GM03348 (cell line): ENCODE measurements around the gene MOXD1.
"Not testable (repeated sequence)": the region's sequence is repeated elsewhere in the genome, so short reads cannot be mapped to it uniquely, and the experiment has no call there.

Source experiments
- DNase-seq: peaks from one replicate; pipeline ENCODE4 v3.0.0; 2012; ENCODE audit warnings: low spot score

The MOXD1 gene

GRCh38 chr6:132282696-132283095 is 118.6 kb downstream of the MOXD1 start:
- DNase-seq = no peak

DNA sequence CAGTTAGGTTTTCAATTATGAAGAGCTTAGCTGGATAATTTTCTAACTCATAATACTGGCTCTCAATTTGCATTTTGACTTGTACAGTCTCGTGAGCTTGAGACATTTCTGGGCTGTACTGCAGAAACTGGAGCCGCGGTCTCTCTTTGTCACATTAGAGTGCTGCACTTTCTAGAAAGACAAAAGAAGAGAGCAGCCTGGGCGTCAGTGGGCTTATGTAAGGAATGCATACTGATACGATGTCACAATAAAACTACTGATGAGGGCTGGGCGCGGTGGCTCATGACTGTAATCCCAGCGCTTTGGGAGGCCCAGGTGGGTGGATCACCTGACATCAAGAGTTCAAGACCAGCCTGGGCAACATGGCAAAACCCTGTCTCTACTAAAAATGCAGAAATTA is 120.8 kb downstream of the MOXD1 start:
- DNase-seq = no peak

DNA sequence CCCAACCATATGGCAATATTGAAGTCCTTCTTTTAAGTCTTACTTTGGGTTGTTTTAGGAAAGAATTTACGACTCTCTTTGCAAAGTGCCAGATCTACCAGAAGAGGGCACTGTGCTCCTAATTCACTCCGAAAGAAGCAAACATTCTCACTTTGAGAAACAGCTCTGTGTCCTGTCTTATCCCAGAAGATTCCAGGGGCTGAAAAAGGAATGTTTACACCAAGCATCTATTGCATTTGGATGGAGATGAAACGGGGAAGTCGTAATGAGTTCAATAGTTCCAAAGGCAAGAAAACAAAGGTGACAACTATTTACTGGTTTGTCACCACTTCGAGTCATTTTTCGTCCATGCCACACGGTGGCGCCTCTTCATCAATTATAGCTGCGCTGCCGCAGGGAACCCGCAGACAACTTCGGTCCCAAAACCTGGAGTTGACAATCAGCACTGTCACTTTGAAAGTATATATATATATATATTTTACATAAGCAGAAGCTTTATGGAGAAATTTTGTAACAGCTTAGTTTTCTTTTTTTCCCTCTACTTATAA is 121.6 kb downstream of the MOXD1 start:
- peak; percentile 68 for DNase-seq

GRCh38 chr6:132275066-132275970 is 126.0 kb downstream of the MOXD1 start:
- DNase-seq = no peak

DNA sequence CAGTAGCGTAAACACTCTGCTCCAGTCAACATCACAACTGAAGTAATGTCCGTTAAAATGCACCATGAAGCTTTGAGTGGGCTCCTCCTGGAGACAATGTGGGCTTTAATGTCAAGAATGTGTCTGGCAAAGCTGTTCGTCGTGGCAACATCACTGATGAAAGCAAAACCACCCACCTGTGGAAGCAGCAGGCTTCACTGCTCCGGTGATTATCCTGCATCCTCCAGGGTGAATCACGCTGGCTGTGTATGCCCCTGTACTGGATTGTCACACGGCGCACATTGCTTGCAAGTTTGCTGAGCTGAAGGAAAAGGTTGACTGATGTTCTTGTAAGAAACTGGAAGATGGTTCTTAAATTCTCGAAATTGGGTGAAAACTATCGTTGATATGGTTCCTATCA is 128.5 kb downstream of the MOXD1 start:
- DNase-seq = no peak

- DNase-seq = no peak
Measured at GRCh38 chr6:132270726-132271402, 130.4 kb downstream of the MOXD1 start.

DNA sequence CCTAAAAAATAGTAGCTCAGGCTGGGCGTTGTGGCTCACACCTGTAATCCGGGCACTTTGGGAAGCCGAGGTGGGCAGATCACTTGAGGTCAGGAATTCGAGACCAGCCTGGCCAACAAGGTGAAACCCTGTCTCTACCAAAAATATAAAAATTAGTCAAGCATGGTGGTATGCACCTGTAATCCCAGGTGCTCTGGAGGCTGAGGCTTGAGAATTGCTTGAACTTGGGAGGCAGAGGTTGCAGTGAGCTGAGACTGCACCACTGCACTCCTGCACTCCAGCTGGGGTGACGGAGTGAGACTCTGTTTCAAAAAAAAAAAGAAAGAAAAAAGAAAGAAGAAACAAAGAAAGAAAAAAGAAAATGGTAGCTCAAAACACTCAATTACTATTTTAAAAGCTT is 132.6 kb downstream of the MOXD1 start:
- not testable (repeated sequence) for DNase-seq

GRCh38 chr6:132268209-132268608 is 133.1 kb downstream of the MOXD1 start:
- no peak for DNase-seq

DNA sequence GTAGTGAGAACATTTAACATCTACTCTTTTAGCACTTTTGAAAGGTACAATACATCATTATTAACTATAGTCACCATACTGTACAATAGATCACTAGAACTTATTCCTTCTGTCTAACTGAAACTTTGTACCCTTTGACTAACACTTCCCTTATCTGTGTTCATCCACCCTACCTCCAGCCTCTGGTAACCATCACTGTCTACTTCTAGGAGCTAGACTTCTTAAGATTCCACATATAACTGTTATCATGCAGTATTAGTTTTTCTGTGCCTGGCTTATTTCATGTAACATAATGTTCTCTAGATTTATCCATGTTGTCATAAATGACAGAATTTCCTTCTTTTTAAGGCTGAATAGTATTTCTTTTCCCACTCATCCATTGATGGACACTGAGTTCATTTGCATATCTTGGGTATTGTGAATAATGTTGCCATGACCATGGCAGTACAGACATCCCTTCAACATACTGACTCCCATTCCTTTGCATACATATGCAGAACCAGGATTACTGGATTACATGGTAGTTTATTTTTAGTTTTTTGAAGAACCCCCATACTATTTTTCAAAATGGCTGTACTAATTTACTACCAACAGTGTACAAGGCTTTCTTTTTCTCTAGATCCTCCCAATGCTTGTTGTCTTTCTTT is 135.7 kb downstream of the MOXD1 start:
- DNase-seq = no peak

- DNase-seq = no peak
Measured at GRCh38 chr6:132264021-132264500, 137.2 kb downstream of the MOXD1 start.

DNA sequence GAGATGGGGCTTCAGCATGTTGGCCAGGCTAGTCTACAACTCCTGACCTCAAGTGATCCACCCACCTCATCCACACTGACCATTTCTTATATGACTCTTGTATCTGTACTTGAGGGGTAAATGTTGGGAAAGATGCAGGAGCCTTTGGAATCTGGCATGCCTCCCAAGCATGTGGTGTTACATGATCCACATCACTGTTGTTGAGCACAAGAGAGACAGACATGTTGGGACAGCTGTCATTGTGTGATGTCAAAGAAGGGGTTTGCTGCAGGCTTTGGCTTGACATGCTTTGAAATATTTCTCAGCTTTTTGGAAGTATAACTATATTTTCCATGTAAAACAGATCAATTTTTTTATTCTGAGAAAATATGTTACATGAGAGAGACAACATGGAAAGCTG is 139.9 kb downstream of the MOXD1 start:
- no peak for DNase-seq

- DNase-seq = peak; percentile 54
Measured at GRCh38 chr6:132259070-132259469, 142.2 kb downstream of the MOXD1 start.

DNA sequence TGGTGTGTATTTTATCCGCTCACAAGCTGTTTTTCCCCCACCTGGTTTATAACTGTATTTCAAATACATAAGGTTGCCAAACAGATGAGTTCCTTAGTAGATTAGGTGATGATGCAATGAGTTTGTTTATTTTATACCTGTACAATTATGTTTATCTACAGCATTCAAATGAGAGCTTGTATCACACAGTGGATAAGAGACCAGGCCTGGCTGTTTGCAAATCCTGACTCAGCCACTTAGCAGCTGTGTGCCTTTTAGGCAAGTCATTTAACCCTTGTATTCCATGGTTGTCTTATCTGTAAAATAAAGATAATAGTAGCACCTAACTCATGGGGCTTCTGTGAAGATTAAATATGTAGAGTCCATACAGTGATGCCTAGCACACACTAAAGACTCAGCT is 143.7 kb downstream of the MOXD1 start:
- no peak for DNase-seq

- no peak for DNase-seq
Measured at GRCh38 chr6:132256457-132256856, 144.8 kb downstream of the MOXD1 start.

DNA sequence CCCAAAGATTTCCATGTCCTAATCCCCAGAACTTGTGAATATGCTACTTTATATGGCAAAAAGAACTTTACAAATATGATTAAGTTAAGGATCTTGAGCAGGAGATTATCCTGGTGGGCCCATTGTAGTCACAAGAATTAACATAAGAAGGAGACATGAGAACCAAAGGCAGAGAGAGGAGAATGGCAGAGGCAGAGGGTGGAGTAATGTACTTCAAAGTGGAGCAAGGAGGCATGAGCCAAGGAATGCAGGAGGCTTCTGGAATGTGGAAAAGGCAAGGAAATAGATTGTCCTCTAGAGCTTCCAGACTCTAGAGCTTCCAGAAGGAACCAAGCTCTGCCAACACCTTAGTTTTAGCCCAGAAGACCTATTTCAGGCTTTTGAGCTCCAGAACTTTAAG is 147.4 kb downstream of the MOXD1 start:
- DNase-seq = no peak

- DNase-seq = peak; percentile 44
Measured at GRCh38 chr6:132253211-132253610, 148.1 kb downstream of the MOXD1 start.

GRCh38 chr6:132252113-132252512 is 149.2 kb downstream of the MOXD1 start:
- no peak for DNase-seq

GRCh38 chr6:132251711-132252110 is 149.6 kb downstream of the MOXD1 start:
- no peak for DNase-seq

GRCh38 chr6:132247381-132248159 is 153.7 kb downstream of the MOXD1 start:
- peak; percentile 25 for DNase-seq

DNA sequence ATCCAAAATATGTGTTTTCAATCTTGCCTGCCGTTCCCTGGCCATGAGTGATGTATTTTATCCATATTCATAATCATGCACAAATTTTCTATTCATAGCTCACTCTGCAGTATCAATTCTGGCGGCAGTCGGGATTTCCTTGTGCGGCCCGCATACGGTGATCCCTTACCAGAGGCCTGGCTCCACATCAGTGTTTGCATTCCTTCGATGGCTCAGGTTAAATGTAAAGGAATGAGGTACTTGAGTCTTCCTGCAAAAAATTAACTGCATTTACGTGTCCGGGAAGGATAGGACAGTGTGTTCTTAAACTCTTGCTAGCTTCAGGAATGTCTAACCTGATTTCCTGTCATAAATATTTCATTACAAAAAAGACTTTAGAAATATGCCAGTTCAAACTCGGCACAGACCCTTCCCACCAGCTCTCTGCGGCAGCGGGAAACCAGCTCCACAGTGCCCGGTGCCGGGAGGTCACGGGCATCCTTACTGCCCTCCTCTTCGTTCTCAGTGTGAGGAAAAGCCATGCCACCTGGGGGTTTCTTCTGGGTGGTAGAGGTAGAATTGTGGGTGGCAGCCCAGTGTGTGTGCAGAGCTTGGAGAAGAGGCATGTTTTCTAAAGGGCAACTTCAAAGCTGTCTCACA is 154.5 kb downstream of the MOXD1 start:
- DNase-seq = no peak

GRCh38 chr6:132246120-132246617 is 155.1 kb downstream of the MOXD1 start:
- no peak for DNase-seq
